NT2/D1 (cell line): ENCODE results near the gene ATF3.

Source experiments
- SUZ12 ChIP-seq: IDR thresholded peaks from 2 replicates; pipeline ENCODE4 v1.6.1; 2011; ENCODE audit not compliant: insufficient read length, insufficient read depth; ENCODE audit errors: extremely low read depth
- ZNF274 ChIP-seq: IDR thresholded peaks from 2 replicates; pipeline ENCODE4 v1.6.1; 2011; ENCODE audit warnings: mild to moderate bottlenecking, low read depth, low read length

- TF ChIP-seq ZNF274, result no peak
- TF ChIP-seq SUZ12, result no peak
These were observed 45.8 kb upstream of the ATF3 start for GRCh38 chr1:212562771-212563170.
